Gastroesophageal sphincter (tissue), 3 donors: Measurements from ENCODE around the gene RUNX2.

Experiments
- POLR2A ChIP-seq, 2 donors: fragments of 450-650 bp; IDR thresholded peaks; one replicate each; pipeline ENCODE4 v1.6.1; 2017; ENCODE audit warnings: antibody characterized with exemption in 2 of 2, mild to moderate bottlenecking in 2 of 2, moderate library complexity in 1 of 2
- POLR2AphosphoS5 ChIP-seq: sonication (generic); formaldehyde crosslinking; IDR thresholded peaks from one replicate; pipeline ENCODE4 v1.6.1; 2017; ENCODE audit warnings: antibody characterized with exemption
- TF ChIP-seq, protein P1 (sequence below), 4 experiments: fragments of 200-600 bp in 2 of 4; fragments of 450-650 bp in 2 of 4; sonication (generic) in 1 of 4; IDR thresholded peaks; one replicate each; pipeline ENCODE4 v1.5.1; 2017 to 2019; ENCODE audit warnings: antibody characterized with exemption in 4 of 4, mild to moderate bottlenecking in 2 of 4, moderate library complexity in 2 of 4

DNA sequence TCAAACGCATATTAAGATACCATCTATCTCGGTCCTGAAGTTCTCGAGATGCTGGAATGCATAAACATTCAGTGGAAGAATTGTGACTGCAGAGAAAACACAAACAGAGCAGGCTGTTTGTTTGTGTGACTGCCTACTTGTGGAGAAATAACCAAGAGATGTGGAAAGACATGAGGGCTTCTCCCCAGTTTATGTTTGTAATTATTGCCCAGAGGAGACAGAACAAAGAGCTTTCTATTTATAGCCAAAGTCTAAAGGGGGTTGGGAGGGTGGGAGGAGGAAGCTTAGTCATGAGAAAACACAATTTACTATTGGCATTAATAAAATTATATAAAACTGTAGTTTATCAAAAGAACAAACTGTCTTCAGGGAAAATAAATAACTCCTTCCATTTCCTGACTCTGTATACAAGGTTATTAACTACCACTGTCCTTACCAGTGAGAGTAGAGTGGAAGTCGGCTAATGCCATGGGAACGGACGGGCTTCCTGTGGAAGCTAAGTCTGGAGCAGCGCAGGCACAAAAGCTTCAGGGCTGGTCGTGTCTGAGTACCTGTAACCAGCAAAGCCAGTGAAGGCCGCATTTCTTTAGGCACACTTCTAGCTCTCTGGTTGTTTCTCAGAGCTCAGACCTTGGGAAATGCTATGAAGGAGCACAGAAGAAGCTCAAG lies 249.8 kb downstream of the RUNX2 start:
- TF ChIP-seq POLR2A (IDR thresholded peaks at IDR 0.05), result no peak
- TF ChIP-seq, protein P1, sequence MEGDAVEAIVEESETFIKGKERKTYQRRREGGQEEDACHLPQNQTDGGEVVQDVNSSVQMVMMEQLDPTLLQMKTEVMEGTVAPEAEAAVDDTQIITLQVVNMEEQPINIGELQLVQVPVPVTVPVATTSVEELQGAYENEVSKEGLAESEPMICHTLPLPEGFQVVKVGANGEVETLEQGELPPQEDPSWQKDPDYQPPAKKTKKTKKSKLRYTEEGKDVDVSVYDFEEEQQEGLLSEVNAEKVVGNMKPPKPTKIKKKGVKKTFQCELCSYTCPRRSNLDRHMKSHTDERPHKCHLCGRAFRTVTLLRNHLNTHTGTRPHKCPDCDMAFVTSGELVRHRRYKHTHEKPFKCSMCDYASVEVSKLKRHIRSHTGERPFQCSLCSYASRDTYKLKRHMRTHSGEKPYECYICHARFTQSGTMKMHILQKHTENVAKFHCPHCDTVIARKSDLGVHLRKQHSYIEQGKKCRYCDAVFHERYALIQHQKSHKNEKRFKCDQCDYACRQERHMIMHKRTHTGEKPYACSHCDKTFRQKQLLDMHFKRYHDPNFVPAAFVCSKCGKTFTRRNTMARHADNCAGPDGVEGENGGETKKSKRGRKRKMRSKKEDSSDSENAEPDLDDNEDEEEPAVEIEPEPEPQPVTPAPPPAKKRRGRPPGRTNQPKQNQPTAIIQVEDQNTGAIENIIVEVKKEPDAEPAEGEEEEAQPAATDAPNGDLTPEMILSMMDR (IDR thresholded peaks at IDR 0.05), result no peak
- no peak for TF ChIP-seq POLR2AphosphoS5
